Activated B cell treated with CpG ODN at 0.5 μM for 24 hours (primary cell): ENCODE data around the gene CCDC90B. TPM values are rescaled to one million over a fixed set of nuclear protein-coding genes. Genes with fewer than 3 reads are reported as not detected.
"Not testable (repeated sequence)": the region's sequence is repeated elsewhere in the genome, so short reads cannot be mapped to it uniquely, and the experiment has no call there.

Source experiments
- ATAC-seq: fragments of 200-7000 bp; cut with Tn5 transposase; one replicate; pipeline ENCODE4 v1.10.0; 2021; ENCODE audit warnings: low read depth, mild to moderate bottlenecking, moderate library complexity
- CTCF ChIA-PET: fragments of 350-600 bp; sonication (Branson Sonifier 250); formaldehyde crosslinking; loops from one replicate; lab custom pipeline; 2021; ENCODE audit warnings: antibody characterized with exemption; lab: Charles Lee
- POLR2A ChIA-PET: fragments of 350-600 bp; sonication (Branson Sonifier 250); formaldehyde crosslinking; loops from one replicate; lab custom pipeline; 2021; ENCODE audit warnings: antibody characterized with exemption; lab: Charles Lee
- DNase-seq: peaks from one replicate; pipeline ENCODE4 v3.0.0; 2022
- H3K27ac Mint-ChIP-seq: one replicate; pipeline ENCODE4 v1.8.0; 2020; ENCODE audit warnings: mixed read lengths
- H3K27me3 Mint-ChIP-seq: one replicate; pipeline ENCODE4 v1.8.0; 2021; ENCODE audit warnings: mixed read lengths
- H3K36me3 Mint-ChIP-seq: one replicate; pipeline ENCODE4 v1.8.0; 2021; ENCODE audit warnings: low read depth, mixed read lengths
- H3K4me1 Mint-ChIP-seq: one replicate; pipeline ENCODE4 v1.8.0; 2021; ENCODE audit warnings: mixed read lengths
- H3K4me3 Mint-ChIP-seq: one replicate; pipeline ENCODE4 v1.8.0; 2020; ENCODE audit warnings: mild to moderate bottlenecking, mixed read lengths
- H3K9me3 Mint-ChIP-seq: one replicate; pipeline ENCODE4 v1.8.0; 2020; ENCODE audit warnings: mixed read lengths
- CTCF ChIP-seq: fragments of 200-600 bp; IDR thresholded peaks from one replicate; pipeline ENCODE4 v1.8.0; 2022; ENCODE audit warnings: antibody characterized with exemption, mild to moderate bottlenecking
- intact Hi-C: fragments of 100-400 bp; cut with micrococcal nuclease; formaldehyde crosslinking; loops from one replicate; pipeline ENCODE4 v1.15.1; 2024
- total RNA-seq: library from RNA; stranded (reverse); gene quantifications from 2 replicates; pipeline ENCODE4 v1.2.3, GENCODE V29; 2022

CCDC90B gene
- total RNA-seq, 1 donor from 2014 or later: 29.2 TPM

GRCh38 chr11:83310718-83311117, 24.6 kb upstream of the CCDC90B start:
- no peak for ATAC-seq
- ChIA-PET CTCF (no interaction called here), POLR2A (no interaction called here)
- Mint-ChIP-seq H3K4me3 (no peak overlapping the region), H3K36me3 (no peaks in the 10 kb centered on the region), H3K27ac (no peak overlapping the region), H3K9me3 (no peaks in the 10 kb centered on the region), H3K4me1 (no peaks in the 10 kb centered on the region), H3K27me3 (peaks cover 20% of the 10 kb centered on the region)
- no peak for TF ChIP-seq CTCF
- intact Hi-C loops: no loop called here
- no peak for DNase-seq

GRCh38 chr11:83308536-83308935, 22.4 kb upstream of the CCDC90B start:
- H3K4me1 Mint-ChIP-seq, CTCF ChIA-PET, intact Hi-C loops, DNase-seq, H3K9me3 Mint-ChIP-seq, H3K36me3 Mint-ChIP-seq, POLR2A ChIA-PET, ATAC-seq, H3K4me3 Mint-ChIP-seq, H3K27ac Mint-ChIP-seq: not testable (repeated sequence)
- H3K27me3 Mint-ChIP-seq: peaks cover 20% of the 10 kb centered on the region

- H3K27ac Mint-ChIP-seq: no peak overlapping the region
- H3K4me3 Mint-ChIP-seq: no peak overlapping the region
- H3K36me3 Mint-ChIP-seq: no peaks in the 10 kb centered on the region
- POLR2A ChIA-PET: no interaction called here
- ATAC-seq: no peak
- H3K4me1 Mint-ChIP-seq: no peaks in the 10 kb centered on the region
- TF ChIP-seq CTCF: no peak
- CTCF ChIA-PET: interaction anchor here (1.7 kb wide), 1 partner anchor 13 kb away, joined by 4 read pairs; no protein-coding TSS in a partner anchor
- H3K9me3 Mint-ChIP-seq: no peaks in the 10 kb centered on the region
- peaks cover 11% of the 10 kb centered on the region for H3K27me3 Mint-ChIP-seq
- intact Hi-C loops: no loop called here
- no peak for DNase-seq
Measured at GRCh38 chr11:83306200-83307080, 20.3 kb upstream of the CCDC90B start.

GRCh38 chr11:83303316-83303715, 17.1 kb upstream of the CCDC90B start:
- POLR2A ChIA-PET: no interaction called here
- intact Hi-C loops: no loop called here
- TF ChIP-seq CTCF: no peak
- Mint-ChIP-seq H3K9me3 (no peaks in the 10 kb centered on the region), H3K4me3 (no peak overlapping the region), H3K27me3 (peaks cover 3% of the 10 kb centered on the region), H3K4me1 (no peaks in the 10 kb centered on the region), H3K27ac (no peak overlapping the region), H3K36me3 (no peaks in the 10 kb centered on the region)
- CTCF ChIA-PET: interaction anchor here (0.8 kb wide), 1 partner anchor 10 kb away, joined by 5 read pairs; no protein-coding TSS in a partner anchor
- DNase-seq: no peak
- no peak for ATAC-seq

GRCh38 chr11:83302151-83302550, 16.0 kb upstream of the CCDC90B start:
- no peak for ATAC-seq
- POLR2A ChIA-PET: no interaction called here
- no peaks in the 10 kb centered on the region for H3K36me3 Mint-ChIP-seq
- intact Hi-C loops: no loop called here
- TF ChIP-seq CTCF: no peak
- no peaks in the 10 kb centered on the region for H3K4me1 Mint-ChIP-seq
- DNase-seq: no peak
- CTCF ChIA-PET: no interaction called here
- H3K27ac Mint-ChIP-seq: no peak overlapping the region
- no peaks in the 10 kb centered on the region for H3K9me3 Mint-ChIP-seq
- H3K27me3 Mint-ChIP-seq: peaks cover 3% of the 10 kb centered on the region
- H3K4me3 Mint-ChIP-seq: no peak overlapping the region
